Spleen (tissue), 11 donors: ENCODE results near the gene TNS1. TPM values are rescaled to one million over a fixed set of nuclear protein-coding genes. Genes with fewer than 3 reads are reported as not detected.

Experiments
- DNase-seq: peaks from one replicate; pipeline ENCODE4 v3.0.0-alpha.2; 2020
- H3K27ac ChIP-seq, 8 donors: fragments of 200-600 bp; sonication (generic) in 7 of 8; 1 replicate in 4 of 8; 2 replicates in 4 of 8; pipeline versions ENCODE4 v1.5.0 to v1.8.0; 2016 to 2021; ENCODE audit warnings: inconsistent platforms in 4 of 8, mild to moderate bottlenecking in 4 of 8, moderate library complexity in 1 of 8
- H3K27me3 ChIP-seq, 7 donors: fragments of 200-600 bp; sonication (generic) in 6 of 7; replicated peaks in 1 of 7; 1 replicate in 4 of 7; 2 replicates in 3 of 7; pipeline versions ENCODE4 v1.5.0 to v1.8.0; 2016 to 2021; ENCODE audit warnings: inconsistent platforms in 3 of 7, mild to moderate bottlenecking in 1 of 7
- H3K36me3 ChIP-seq, 6 donors: fragments of 200-600 bp; sonication (generic) in 5 of 6; 1 replicate in 4 of 6; 2 replicates in 2 of 6; pipeline versions ENCODE4 v1.5.0 to v1.8.0; 2016 to 2021; ENCODE audit warnings: inconsistent platforms in 2 of 6
- H3K4me1 ChIP-seq, 6 donors: fragments of 200-600 bp; sonication (generic) in 5 of 6; 1 replicate in 3 of 6; 2 replicates in 3 of 6; pipeline versions ENCODE4 v1.5.0 to v1.8.0; 2016 to 2021; ENCODE audit warnings: inconsistent platforms in 3 of 6
- H3K4me3 ChIP-seq, 8 donors: fragments of 200-600 bp; sonication (generic) in 7 of 8; 1 replicate in 4 of 8; 2 replicates in 4 of 8; pipeline versions ENCODE4 v1.5.0 to v1.8.0; 2016 to 2021; ENCODE audit warnings: inconsistent platforms in 4 of 8, mild to moderate bottlenecking in 4 of 8, moderate library complexity in 2 of 8
- H3K9me3 ChIP-seq, 8 donors: fragments of 200-600 bp; sonication (generic) in 7 of 8; 1 replicate in 4 of 8; 2 replicates in 4 of 8; pipeline versions ENCODE4 v1.5.0 to v1.8.0; 2016 to 2021; ENCODE audit warnings: inconsistent platforms in 4 of 8
- CTCF ChIP-seq, 11 experiments: fragments of 200-600 bp in 7 of 11; fragments of 450-650 bp in 4 of 11; sonication (generic) in 4 of 11; IDR thresholded peaks in 8 of 11; conservative IDR thresholded peaks in 3 of 11; 1 replicate in 7 of 11; 2 replicates in 4 of 11; pipeline versions ENCODE4 v1.4.0 to v1.8.0; 2016 to 2021; ENCODE audit warnings: antibody characterized with exemption in 11 of 11, inconsistent platforms in 4 of 11, mild to moderate bottlenecking in 1 of 11
- POLR2A ChIP-seq, 3 donors: fragments of 450-650 bp; IDR thresholded peaks; one replicate each; pipeline ENCODE4 v1.5.1; 2017; ENCODE audit warnings: antibody characterized with exemption in 3 of 3, mild to moderate bottlenecking in 1 of 3
- POLR2AphosphoS5 ChIP-seq, 3 donors: sonication (generic); formaldehyde crosslinking; IDR thresholded peaks; one replicate each; pipeline ENCODE4 v1.5.1; 2017; ENCODE audit warnings: antibody characterized with exemption in 3 of 3
- WGBS, 5 donors: extraction: QIAGEN DNeasy Blood & Tissue Kit in 3 of 5; methylation state at CpG; one replicate each; pipeline versions ENCODE4 v1.1.5 to v1.1.7; 2013 to 2018; 5-methylcytosine and 5-hydroxymethylcytosine counted together
- intact Hi-C: fragments of 100-400 bp; cut with DNase I; formaldehyde crosslinking; loops from one replicate; pipeline ENCODE4 v1.15.0; 2023; ENCODE audit warnings: low total_unique reads
- polyA plus RNA-seq, 3 donors: library from polyadenylated mRNA; stranded (reverse); fragments of 200-250 nt; gene quantifications; one replicate each; pipeline ENCODE4 v1.2.1, GENCODE V29; 2013
- total RNA-seq, 7 donors: library from RNA; depleted of rRNA in 3 of 7; stranded (reverse); fragments of >200 nt in 3 of 7; fragmentation: NEBNext Ultra II Directional in 4 of 7; extraction: Animal tissue kit (Norgen Biotek cat#: 25700) in 4 of 7; gene quantifications; one replicate each; pipeline versions ENCODE4 v1.1.0 to v1.2.1, GENCODE V29; 2016 to 2021
- donor health status: healthy with polysubstance abuse.
- donor health status: DM: no; HTN: no; CAD: no; lungs with moderate emphysema.
- donor health status: DM: no; HTN: no; CAD: no.
- donor health status: Bipolar disorder and iron deficiency.
- donor health status: healthy.
- donor health status: DM: no; HTN: no; CAD: no.
- donor health status: DM: yes; HTN: yes; CAD: no.

TNS1 gene
- total and polyA plus RNA-seq, 10 donors = 6.9 to 580 (median 246) TPM

DNA sequence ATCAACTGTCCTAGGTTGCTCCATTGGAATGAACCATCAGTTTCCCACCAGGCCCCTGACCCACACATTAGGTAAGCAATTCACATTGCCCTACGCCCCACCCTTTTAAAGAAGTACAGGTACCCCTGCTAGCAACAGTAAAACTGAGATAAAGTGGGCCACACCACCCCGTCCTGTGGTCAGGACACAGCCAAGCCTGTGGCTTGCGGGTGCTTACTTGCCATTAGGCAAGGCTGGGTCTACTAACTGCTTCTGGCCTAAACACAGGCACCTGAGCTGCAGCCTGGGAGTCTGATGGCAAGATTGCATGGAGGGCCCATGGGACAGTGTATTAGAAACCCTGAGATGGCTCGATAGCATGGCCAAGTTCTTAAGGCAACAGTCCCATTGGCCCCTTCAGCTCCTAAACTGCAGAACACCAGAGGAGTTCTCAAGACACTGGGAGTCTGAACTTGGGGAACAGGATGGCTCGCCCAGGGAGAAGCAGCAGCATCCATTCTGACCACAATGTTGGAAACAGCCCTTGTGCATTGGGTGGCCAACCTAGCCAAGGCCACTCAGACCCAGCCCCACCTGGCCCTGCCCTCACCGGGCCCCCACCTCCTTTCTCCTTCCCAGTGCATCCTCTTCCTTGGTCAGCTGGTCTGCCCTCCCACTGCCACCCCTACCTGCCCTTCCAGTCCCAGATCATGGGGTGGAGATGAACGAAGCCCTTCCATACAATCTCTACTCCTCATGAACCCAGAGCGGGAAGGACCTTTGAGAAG lies 177.1 kb downstream of the TNS1 start:
- 79 to 90% (median 90%) methylated on average over 8 of the region's 8 CpGs for WGBS, 5 donors
- no peaks in the 10 kb centered on the region for H3K9me3 ChIP-seq
- DNase-seq = no peak
- H3K36me3 ChIP-seq = peaks cover 0 to 86% (median 17%) of the 10 kb centered on the region in 6 donors
- H3K27me3 ChIP-seq = no peaks in the 10 kb centered on the region
- TF ChIP-seq CTCF (IDR thresholded peaks at IDR 0.05 in 8 of 11, conservative IDR thresholded peaks at IDR 0.05 in 3 of 11) = no peak
- peak in 2 of 3 donors; percentile 17 to 39 for TF ChIP-seq POLR2AphosphoS5 (IDR thresholded peaks at IDR 0.05)
- TF ChIP-seq POLR2A (IDR thresholded peaks at IDR 0.05) = no peak
- H3K27ac ChIP-seq = peak overlapping the region in 4 of 8 donors; percentile 23 to 66 (median 45)
- intact Hi-C loops = no loop called here
- H3K4me1 ChIP-seq = peaks cover 12 to 76% (median 33%) of the 10 kb centered on the region in 6 donors
- no peak overlapping the region for H3K4me3 ChIP-seq

- no peak for DNase-seq
- H3K4me1 ChIP-seq = peaks cover 14 to 78% (median 38%) of the 10 kb centered on the region in 6 donors
- H3K9me3 ChIP-seq = no peaks in the 10 kb centered on the region
- H3K36me3 ChIP-seq = peaks cover 0 to 86% (median 11%) of the 10 kb centered on the region in 6 donors
- TF ChIP-seq POLR2AphosphoS5 (IDR thresholded peaks at IDR 0.05) = no peak
- TF ChIP-seq CTCF (IDR thresholded peaks at IDR 0.05 in 8 of 11, conservative IDR thresholded peaks at IDR 0.05 in 3 of 11) = no peak
- TF ChIP-seq POLR2A (IDR thresholded peaks at IDR 0.05) = no peak
- peak overlapping the region in 2 of 8 donors; percentile 65 to 66 for H3K27ac ChIP-seq
- intact Hi-C loops = no loop called here
- H3K4me3 ChIP-seq = no peak overlapping the region
- no peaks in the 10 kb centered on the region for H3K27me3 ChIP-seq
- WGBS, 5 donors = 74 to 89% (median 87%) methylated on average over 4 of the region's 4 CpGs
Measured at GRCh38 chr2:217824223-217824622, 178.6 kb downstream of the TNS1 start.

DNA sequence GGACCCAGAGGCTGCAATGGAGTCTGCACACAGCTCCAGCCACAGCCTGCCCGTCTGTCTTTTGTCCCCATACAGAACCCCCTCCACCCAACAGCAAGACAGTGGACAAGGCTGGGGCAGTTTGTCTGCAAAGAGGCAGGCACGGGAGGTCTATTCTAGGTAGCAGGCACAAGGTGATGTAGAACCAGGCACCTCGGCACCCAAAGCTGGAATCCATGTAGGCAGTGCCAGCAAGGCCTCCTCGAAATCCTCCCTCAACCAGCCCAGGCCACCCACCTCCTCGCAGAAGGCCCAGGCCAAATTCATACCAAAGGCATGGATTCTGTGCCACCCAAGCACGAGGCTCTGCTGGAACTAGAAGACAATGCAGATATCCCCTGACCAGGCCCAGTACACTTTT lies 179.2 kb downstream of the TNS1 start:
- no peak for DNase-seq
- TF ChIP-seq POLR2AphosphoS5 (IDR thresholded peaks at IDR 0.05) (no peak), POLR2A (IDR thresholded peaks at IDR 0.05) (no peak), CTCF (IDR thresholded peaks at IDR 0.05 in 8 of 11, conservative IDR thresholded peaks at IDR 0.05 in 3 of 11) (no peak)
- H3K27me3 ChIP-seq = no peaks in the 10 kb centered on the region
- WGBS, 5 donors = 83 to 94% (median 86%) methylated on average over 5 to 6 of the region's 6 CpGs
- peaks cover 10 to 79% (median 39%) of the 10 kb centered on the region in 6 donors for H3K4me1 ChIP-seq
- H3K27ac ChIP-seq = peak overlapping the region in 3 of 8 donors; percentile 2 to 50 (median 28)
- intact Hi-C loops = no loop called here
- peaks cover 0 to 86% (median 10%) of the 10 kb centered on the region in 6 donors for H3K36me3 ChIP-seq
- no peak overlapping the region for H3K4me3 ChIP-seq
- H3K9me3 ChIP-seq = no peaks in the 10 kb centered on the region
